ENCODE measurements around the gene CNGB1. TPM values are rescaled to one million over a fixed set of nuclear protein-coding genes. Genes with fewer than 3 reads are reported as not detected.

CNGB1 gene
- total RNA-seq (not detected), polyA plus RNA-seq (not detected)
- long read RNA-seq, donor 1 = 0 reads
- long read RNA-seq, donor 2 = 0 reads

DNA sequence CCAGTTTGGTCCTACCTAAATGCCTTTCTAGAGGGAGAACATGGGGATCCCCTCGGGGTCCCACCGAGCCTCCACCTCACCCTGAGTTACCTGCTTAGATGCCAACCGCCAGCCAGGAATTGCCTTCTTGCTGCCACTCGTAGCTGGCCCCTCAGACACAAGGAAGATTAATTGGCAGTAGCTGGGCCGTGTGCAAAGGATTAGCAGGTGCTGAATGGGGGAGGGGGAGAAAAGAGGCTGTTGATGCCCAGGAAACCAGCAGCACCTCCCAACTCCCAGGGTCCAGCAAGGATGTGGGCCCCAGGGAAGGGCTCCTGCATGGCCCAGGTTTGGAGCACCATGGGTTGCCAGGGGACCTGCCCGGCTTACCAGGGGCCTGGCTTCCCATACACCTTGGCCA is at the start of gene CNGB1:
TSS of gene CNGB1 (minus strand) at position 159 of the 400 bp plus-strand sequence. CDS start 3,842 bp downstream, outside the sequence.
- DNase-seq (no peak), ATAC-seq (ENCODE audit: low FRiP score) (no peak)
- intact Hi-C loops (cut with DNase I) = no loop called here
- Histone ChIP-seq H3K9me3 (ENCODE audit: control insufficient read depth, low read length) (no peaks in the 10 kb centered on the region), H3K27me3 (ENCODE audit: control insufficient read depth in 1 of 2, insufficient read depth in 2 of 2, low read length in 1 of 2) (no peaks in the 10 kb centered on the region), H3K36me3 (ENCODE audit: control insufficient read depth in 1 of 2, insufficient read depth in 2 of 2, low read length in 1 of 2) (no peaks in the 10 kb centered on the region), H3K4me3 (ENCODE audit: low read length in 2 of 2) (no peak within 1 kb of the TSS), H3K4me1 (ENCODE audit: control insufficient read depth in 1 of 2, insufficient read depth in 2 of 2, low read length in 2 of 2) (no peaks in the 10 kb centered on the region), H3K27ac (ENCODE audit: low read depth in 1 of 2, low read length in 2 of 2) (no peak within 1 kb of the TSS)
- 82 to 84% methylated on average over 6 of the region's 6 CpGs for WGBS, 2 donors

- 82 to 83% methylated on average over 8 of the region's 8 CpGs for WGBS, 2 donors
- H3K4me1 ChIP-seq (ENCODE audit: control insufficient read depth in 1 of 2, insufficient read depth in 2 of 2, low read length in 2 of 2) = no peaks in the 10 kb centered on the region
Measured at GRCh38 chr16:58019866-58020538, 49.1 kb upstream of the CNGB1 start.

GRCh38 chr16:58018803-58019202 is 47.9 kb upstream of the CNGB1 start:
- no peaks in the 10 kb centered on the region for H3K9me3 ChIP-seq (ENCODE audit: control insufficient read depth, low read length)
- no peak overlapping the region for H3K27ac ChIP-seq (ENCODE audit: low read depth in 1 of 2, low read length in 2 of 2)
- DNase-seq (peak in 1 of 2 donors; percentile 49), ATAC-seq (ENCODE audit: low FRiP score) (no peak)
- 77 to 86% methylated on average over 7 of the region's 7 CpGs for WGBS, 2 donors
- peaks cover 0 to 2% of the 10 kb centered on the region in 2 donors for H3K36me3 ChIP-seq (ENCODE audit: control insufficient read depth in 1 of 2, insufficient read depth in 2 of 2, low read length in 1 of 2)
- no peaks in the 10 kb centered on the region for H3K4me1 ChIP-seq (ENCODE audit: control insufficient read depth in 1 of 2, insufficient read depth in 2 of 2, low read length in 2 of 2)
- H3K27me3 ChIP-seq (ENCODE audit: control insufficient read depth in 1 of 2, insufficient read depth in 2 of 2, low read length in 1 of 2) = no peaks in the 10 kb centered on the region
- no peak overlapping the region for H3K4me3 ChIP-seq (ENCODE audit: low read length in 2 of 2)
- intact Hi-C loops (cut with DNase I) = no loop called here

More at GRCh38 chr16:58019866-58020538, 49.1 kb upstream of the CNGB1 start:
- intact Hi-C loops (cut with DNase I) = loop anchor here (5.0 to 10.0 kb wide), 2 partner anchors 102 to 475 kb away; no protein-coding TSS in a partner anchor
- Histone ChIP-seq H3K9me3 (ENCODE audit: control insufficient read depth, low read length) (no peaks in the 10 kb centered on the region), H3K4me3 (ENCODE audit: low read length in 2 of 2) (no peak overlapping the region), H3K27me3 (ENCODE audit: control insufficient read depth in 1 of 2, insufficient read depth in 2 of 2, low read length in 1 of 2) (no peaks in the 10 kb centered on the region), H3K36me3 (ENCODE audit: control insufficient read depth in 1 of 2, insufficient read depth in 2 of 2, low read length in 1 of 2) (peaks cover 0 to 2% of the 10 kb centered on the region in 2 donors), H3K27ac (ENCODE audit: low read depth in 1 of 2, low read length in 2 of 2) (no peak overlapping the region)
- DNase-seq (no peak), ATAC-seq (ENCODE audit: low FRiP score) (no peak)

DNA sequence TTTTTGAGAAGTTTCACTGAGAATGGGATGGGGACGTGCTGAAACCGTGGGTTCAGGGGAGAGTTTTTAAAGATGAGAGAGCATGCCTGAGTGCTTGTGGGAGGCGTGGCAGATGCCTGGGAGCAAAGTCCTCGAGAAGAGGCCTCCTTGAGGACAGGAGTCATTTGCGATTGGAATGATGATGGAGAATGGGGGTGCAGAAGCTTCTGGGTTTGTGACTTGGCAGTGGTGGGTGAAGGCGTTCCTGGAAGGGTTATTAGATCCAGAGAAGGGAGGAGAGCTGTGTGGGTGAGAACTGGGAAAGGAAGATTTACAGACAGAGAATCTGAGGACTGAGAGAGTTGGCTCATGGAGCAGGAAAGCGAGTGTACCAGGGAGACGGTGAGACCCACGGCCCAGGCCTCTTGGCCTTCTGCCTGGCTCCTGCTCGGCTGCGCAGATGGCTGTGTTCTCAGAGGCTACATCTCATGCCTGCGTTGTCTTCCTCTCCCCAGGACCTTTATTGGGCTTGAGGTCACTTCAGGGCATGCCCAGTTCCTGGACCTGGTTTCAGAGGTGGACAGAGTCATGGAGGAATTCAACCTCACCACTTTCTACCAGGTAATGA is 46.0 kb upstream of the CNGB1 start:
- ATAC-seq (ENCODE audit: low FRiP score) = no peak
- H3K36me3 ChIP-seq (ENCODE audit: control insufficient read depth in 1 of 2, insufficient read depth in 2 of 2, low read length in 1 of 2) = peaks cover 0 to 2% of the 10 kb centered on the region in 2 donors
- WGBS, 2 donors = 67% methylated on average over 12 of the region's 12 CpGs
- no peaks in the 10 kb centered on the region for H3K9me3 ChIP-seq (ENCODE audit: control insufficient read depth, low read length)
- intact Hi-C loops (cut with DNase I) = no loop called here
- no peaks in the 10 kb centered on the region for H3K4me1 ChIP-seq (ENCODE audit: control insufficient read depth in 1 of 2, insufficient read depth in 2 of 2, low read length in 2 of 2)
- H3K27ac ChIP-seq (ENCODE audit: low read depth in 1 of 2, low read length in 2 of 2) = no peak overlapping the region
- no peaks in the 10 kb centered on the region for H3K27me3 ChIP-seq (ENCODE audit: control insufficient read depth in 1 of 2, insufficient read depth in 2 of 2, low read length in 1 of 2)
- no peak for DNase-seq
- H3K4me3 ChIP-seq (ENCODE audit: low read length in 2 of 2) = no peak overlapping the region

DNA sequence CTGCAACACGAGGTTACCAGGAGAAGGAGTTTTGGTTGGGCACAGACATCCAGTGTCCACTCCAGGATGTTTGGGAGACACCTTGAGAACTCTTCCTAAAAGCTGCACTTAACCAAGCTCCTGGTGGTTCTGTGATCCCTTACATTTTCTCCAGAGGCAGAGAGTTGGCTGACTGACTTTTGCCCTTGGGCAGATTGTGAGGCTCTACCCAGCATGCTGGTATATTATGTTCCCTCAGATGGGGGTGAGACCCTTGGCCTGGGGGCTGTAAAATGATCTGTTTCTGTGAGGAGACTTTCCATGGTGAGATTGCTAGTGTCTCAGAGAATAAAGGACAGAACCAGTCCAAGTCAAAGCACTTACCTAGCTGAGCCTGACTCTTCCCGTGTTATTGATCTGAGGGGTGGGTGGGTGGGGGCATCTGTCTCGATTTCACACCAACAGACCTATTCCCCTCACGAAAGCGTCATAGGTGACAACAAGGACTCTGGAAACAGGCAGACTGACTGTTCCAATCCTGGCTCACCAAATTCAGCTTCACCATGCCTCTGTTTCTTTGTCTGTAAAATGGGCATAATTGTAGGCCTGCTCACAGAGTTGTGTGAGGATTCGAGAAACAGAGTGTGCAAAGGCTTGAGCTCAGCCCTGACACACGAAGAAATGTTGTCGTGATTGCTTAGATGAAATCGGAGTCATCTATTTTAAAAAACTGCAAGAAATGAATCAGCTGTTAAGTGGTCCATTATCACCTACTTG is 42.5 kb upstream of the CNGB1 start:
- Histone ChIP-seq H3K4me3 (ENCODE audit: low read length in 2 of 2) (no peak overlapping the region), H3K27me3 (ENCODE audit: control insufficient read depth in 1 of 2, insufficient read depth in 2 of 2, low read length in 1 of 2) (no peaks in the 10 kb centered on the region), H3K4me1 (ENCODE audit: control insufficient read depth in 1 of 2, insufficient read depth in 2 of 2, low read length in 2 of 2) (no peaks in the 10 kb centered on the region), H3K9me3 (ENCODE audit: control insufficient read depth, low read length) (no peaks in the 10 kb centered on the region), H3K36me3 (ENCODE audit: control insufficient read depth in 1 of 2, insufficient read depth in 2 of 2, low read length in 1 of 2) (peaks cover 0 to 4% of the 10 kb centered on the region in 2 donors), H3K27ac (ENCODE audit: low read depth in 1 of 2, low read length in 2 of 2) (no peak overlapping the region)
- 92 to 93% methylated on average over 9 of the region's 9 CpGs for WGBS, 2 donors
- intact Hi-C loops (cut with DNase I) = no loop called here
- DNase-seq (no peak), ATAC-seq (ENCODE audit: low FRiP score) (no peak)

DNA sequence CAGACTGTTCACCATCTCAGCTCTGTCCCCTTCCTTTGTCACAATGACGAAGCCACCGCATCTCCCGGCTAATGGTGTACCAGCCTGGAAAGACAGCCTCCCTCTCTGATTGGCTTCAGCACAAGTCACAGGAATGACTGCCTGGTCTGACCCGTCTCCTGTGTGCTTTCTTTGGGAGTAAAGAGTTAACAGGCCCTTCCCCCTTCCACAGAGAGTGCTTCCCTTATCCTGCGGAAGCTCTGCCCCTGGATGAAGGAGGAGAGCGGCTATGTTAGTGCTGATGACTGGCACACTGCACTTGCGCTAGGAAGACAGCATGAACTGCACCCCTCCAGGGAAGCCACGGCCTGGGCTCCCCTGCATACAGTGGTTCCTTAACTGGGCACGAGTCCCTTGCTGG is 41.6 kb upstream of the CNGB1 start:
- no peaks in the 10 kb centered on the region for H3K4me1 ChIP-seq (ENCODE audit: control insufficient read depth in 1 of 2, insufficient read depth in 2 of 2, low read length in 2 of 2)
- DNase-seq (no peak), ATAC-seq (ENCODE audit: low FRiP score) (no peak)
- peaks cover 0 to 4% of the 10 kb centered on the region in 2 donors for H3K36me3 ChIP-seq (ENCODE audit: control insufficient read depth in 1 of 2, insufficient read depth in 2 of 2, low read length in 1 of 2)
- H3K27me3 ChIP-seq (ENCODE audit: control insufficient read depth in 1 of 2, insufficient read depth in 2 of 2, low read length in 1 of 2) = no peaks in the 10 kb centered on the region
- H3K4me3 ChIP-seq (ENCODE audit: low read length in 2 of 2) = no peak overlapping the region
- 80 to 84% methylated on average over 9 of the region's 9 CpGs for WGBS, 2 donors
- H3K9me3 ChIP-seq (ENCODE audit: control insufficient read depth, low read length) = no peaks in the 10 kb centered on the region
- intact Hi-C loops (cut with DNase I) = no loop called here
- no peak overlapping the region for H3K27ac ChIP-seq (ENCODE audit: low read depth in 1 of 2, low read length in 2 of 2)

GRCh38 chr16:58011652-58012051 is 40.7 kb upstream of the CNGB1 start:
- ATAC-seq (ENCODE audit: low FRiP score) = no peak
- H3K27ac ChIP-seq (ENCODE audit: low read depth in 1 of 2, low read length in 2 of 2) = no peak overlapping the region
- H3K4me3 ChIP-seq (ENCODE audit: low read length in 2 of 2) = no peak overlapping the region
- H3K4me1 ChIP-seq (ENCODE audit: control insufficient read depth in 1 of 2, insufficient read depth in 2 of 2, low read length in 2 of 2) = no peaks in the 10 kb centered on the region
- peaks cover 0 to 4% of the 10 kb centered on the region in 2 donors for H3K36me3 ChIP-seq (ENCODE audit: control insufficient read depth in 1 of 2, insufficient read depth in 2 of 2, low read length in 1 of 2)
- no peaks in the 10 kb centered on the region for H3K27me3 ChIP-seq (ENCODE audit: control insufficient read depth in 1 of 2, insufficient read depth in 2 of 2, low read length in 1 of 2)
- 81 to 87% methylated on average over 3 of the region's 3 CpGs for WGBS, 2 donors
- DNase-seq = no peak
- intact Hi-C loops (cut with DNase I) = no loop called here
- no peaks in the 10 kb centered on the region for H3K9me3 ChIP-seq (ENCODE audit: control insufficient read depth, low read length)

GRCh38 chr16:58010886-58011285 is 40.0 kb upstream of the CNGB1 start:
- Histone ChIP-seq H3K36me3 (ENCODE audit: control insufficient read depth in 1 of 2, insufficient read depth in 2 of 2, low read length in 1 of 2) (peaks cover 0 to 4% of the 10 kb centered on the region in 2 donors), H3K27me3 (ENCODE audit: control insufficient read depth in 1 of 2, insufficient read depth in 2 of 2, low read length in 1 of 2) (no peaks in the 10 kb centered on the region), H3K27ac (ENCODE audit: low read depth in 1 of 2, low read length in 2 of 2) (no peak overlapping the region), H3K4me1 (ENCODE audit: control insufficient read depth in 1 of 2, insufficient read depth in 2 of 2, low read length in 2 of 2) (no peaks in the 10 kb centered on the region), H3K9me3 (ENCODE audit: control insufficient read depth, low read length) (no peaks in the 10 kb centered on the region), H3K4me3 (ENCODE audit: low read length in 2 of 2) (no peak overlapping the region)
- ATAC-seq (ENCODE audit: low FRiP score) (no peak), DNase-seq (no peak)
- intact Hi-C loops (cut with DNase I) = no loop called here
- WGBS, 2 donors = 75 to 81% methylated on average over 3 of the region's 3 CpGs

Measured in aorta (tissue), 5 donors.